Activated T-helper 1 cell treated with anti-CD3 and anti-CD28 coated beads, Interleukin-2, amount 50 U/mL, for 16 hours (primary cell): Measurements from ENCODE around the gene KCNG2.

ENCODE experiments used
- DNase-seq, 2 donors: peaks; one replicate each; pipeline ENCODE4 v3.0.0-alpha.2; 2020; ENCODE audit warnings: low read depth in 1 of 2, low spot score in 1 of 2

KCNG2 gene

DNA sequence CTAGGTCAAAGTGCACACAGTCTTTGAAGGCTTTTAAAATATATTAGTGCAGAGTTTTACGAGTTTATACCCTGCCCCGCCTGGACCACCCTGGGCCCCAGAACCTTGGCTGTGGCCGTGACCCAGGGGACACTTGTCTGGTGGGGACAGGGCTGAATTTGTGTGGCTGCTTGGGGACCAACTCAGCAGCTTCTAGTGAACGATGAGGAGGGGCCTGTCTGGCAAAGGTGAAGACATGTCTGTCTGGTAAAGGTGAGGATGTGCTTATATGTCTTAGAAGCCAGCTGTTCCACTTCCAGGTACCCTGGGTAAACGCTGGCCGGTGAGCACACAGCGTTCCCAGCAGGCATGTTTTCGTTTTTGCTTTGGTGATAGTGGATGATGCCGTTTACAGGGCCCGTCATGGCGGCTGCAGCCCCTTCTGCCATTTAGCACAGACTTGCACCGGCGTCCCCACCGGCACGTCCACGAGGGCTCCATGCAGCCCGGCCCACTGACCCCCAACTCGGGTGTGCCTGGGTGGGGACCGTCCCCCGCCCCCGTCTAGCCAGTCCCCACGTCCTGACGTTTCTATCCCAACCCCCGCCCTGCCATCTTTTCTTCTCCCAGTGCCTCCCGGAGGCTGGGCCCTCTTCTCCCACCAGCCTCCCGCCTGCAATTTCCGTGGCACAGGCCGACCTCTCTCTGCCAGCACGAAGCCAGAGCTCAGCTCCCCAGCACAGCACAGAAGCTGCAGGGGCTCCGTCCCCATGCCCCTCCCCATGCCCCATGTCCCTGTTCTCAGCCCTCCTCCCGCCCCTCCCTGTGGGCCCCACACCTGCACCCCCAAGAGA is 85.9 kb downstream of the KCNG2 start:
- no peak for DNase-seq

- DNase-seq, result no peak
Measured at GRCh38 chr18:79884294-79884962, 86.7 kb downstream of the KCNG2 start.

GRCh38 chr18:79884963-79885728 is 87.4 kb downstream of the KCNG2 start:
- DNase-seq, result no peak

DNA sequence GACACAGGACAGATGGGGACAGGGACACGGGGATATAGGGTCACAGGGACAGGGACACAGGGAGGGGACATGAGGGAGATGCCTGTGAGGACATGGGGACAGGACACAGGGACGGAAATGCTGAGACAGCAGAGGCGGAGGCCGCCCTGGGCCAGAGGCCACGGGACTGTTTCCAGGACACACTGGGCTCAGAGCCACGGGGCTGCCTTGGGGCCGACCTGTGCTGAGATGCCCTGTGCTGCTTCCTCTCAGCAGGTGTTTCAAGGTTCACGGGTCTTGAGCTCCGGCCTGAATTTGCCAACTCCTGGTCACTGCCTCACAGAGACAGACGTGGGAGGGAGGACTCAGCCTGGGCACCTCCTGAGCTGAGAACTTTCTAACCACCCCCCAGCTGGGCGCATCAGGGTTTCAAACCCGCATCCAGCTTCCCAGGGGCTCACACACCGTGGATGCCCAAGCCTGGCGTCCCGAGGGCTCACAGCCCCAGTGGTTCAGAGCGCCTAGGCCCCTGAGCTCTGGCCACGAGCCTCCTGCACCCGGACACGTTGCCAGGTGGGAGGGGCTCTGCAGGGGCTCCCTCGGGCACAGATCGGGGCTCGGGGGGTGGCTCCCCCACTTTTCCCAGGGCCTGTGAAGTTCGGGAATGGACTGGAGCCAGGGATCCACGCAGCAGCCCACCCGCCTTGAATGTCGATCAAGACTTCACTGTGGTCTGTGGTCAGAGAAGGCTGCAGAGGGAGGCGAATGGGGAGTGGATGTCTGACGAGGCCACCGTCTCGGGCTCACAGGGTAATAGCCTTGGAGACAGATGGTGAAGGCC is 89.7 kb downstream of the KCNG2 start:
- DNase-seq, result no peak

DNA sequence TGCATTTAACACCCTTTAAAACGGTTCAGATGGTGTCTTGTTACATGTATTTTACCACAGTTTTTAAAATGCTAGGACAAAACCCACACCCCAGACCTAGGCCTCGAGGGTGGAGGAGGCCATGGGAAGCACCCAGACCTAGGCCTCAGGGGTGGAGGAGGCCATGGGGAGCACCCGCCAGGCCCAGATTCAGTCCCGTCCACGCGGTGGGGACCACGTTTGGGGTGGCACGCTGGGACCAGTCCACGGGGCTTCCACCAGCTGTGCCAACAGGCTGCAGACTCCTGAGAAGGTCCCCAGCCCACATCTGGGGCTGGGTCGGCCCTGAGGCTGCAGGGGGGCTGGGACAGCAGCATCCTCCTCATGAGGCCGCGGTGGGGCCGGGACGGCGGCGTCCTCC is 90.3 kb downstream of the KCNG2 start:
- DNase-seq, result no peak

DNA sequence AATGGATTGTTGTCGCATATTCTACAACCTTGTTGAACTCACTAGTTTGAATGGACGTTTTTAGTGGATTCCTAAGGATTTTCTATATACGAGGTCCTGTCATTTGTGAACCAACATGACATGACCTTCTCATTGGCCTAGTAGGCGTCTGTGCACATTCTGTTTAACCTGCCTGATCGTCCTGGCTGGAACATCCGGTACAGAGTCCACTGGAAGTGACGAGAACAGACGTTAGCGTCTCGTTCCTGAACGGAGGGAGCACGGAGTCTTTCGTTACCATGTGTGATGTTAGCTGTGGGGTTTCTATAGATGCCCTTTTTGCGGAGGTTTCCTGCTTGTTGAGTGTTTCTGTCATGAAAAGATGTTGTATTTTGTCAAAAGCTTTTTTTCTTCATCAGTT is 91.8 kb downstream of the KCNG2 start:
- DNase-seq, result no peak

DNA sequence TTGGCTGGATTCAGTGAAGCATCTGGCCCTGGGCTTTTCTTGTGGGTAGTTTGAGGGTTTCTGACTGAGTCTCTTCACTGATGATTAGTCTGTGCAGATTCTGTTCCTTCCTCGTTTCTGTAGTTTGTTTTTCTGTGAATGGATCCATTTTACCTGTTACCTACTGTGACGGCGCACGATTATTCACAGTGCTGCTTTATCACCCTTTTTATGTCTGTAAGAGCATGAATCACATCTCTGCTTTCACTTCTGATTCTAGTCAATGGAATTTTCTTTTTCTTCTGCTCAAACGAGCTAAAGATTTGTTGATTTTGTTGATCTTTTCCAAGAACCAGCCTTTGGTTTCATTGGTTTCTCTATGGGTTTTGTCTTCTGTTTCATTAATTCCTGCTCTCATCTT is 92.9 kb downstream of the KCNG2 start:
- no peak for DNase-seq

DNA sequence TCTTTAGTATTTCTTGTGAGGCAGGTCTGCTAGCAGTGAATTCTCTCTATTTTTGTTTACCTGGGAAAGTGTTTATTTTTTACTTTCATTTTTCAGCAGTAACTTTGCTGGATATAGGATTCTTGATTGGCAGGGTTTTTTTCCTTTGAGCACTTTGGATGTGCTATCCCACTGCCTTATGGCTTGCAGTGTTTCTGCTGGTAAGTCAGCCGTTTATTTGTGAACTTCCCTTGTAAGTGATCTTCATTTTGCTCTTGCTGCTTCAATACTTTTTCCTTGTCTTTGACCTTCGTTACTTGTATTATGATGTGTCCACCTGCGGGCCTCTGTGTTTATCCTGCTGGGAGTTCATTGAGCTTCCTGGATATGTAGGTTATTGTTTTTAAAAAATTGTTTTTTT is 99.0 kb downstream of the KCNG2 start:
- DNase-seq, result no peak

GRCh38 chr18:79897940-79898625 is 100.3 kb downstream of the KCNG2 start:
- DNase-seq, result no peak

DNA sequence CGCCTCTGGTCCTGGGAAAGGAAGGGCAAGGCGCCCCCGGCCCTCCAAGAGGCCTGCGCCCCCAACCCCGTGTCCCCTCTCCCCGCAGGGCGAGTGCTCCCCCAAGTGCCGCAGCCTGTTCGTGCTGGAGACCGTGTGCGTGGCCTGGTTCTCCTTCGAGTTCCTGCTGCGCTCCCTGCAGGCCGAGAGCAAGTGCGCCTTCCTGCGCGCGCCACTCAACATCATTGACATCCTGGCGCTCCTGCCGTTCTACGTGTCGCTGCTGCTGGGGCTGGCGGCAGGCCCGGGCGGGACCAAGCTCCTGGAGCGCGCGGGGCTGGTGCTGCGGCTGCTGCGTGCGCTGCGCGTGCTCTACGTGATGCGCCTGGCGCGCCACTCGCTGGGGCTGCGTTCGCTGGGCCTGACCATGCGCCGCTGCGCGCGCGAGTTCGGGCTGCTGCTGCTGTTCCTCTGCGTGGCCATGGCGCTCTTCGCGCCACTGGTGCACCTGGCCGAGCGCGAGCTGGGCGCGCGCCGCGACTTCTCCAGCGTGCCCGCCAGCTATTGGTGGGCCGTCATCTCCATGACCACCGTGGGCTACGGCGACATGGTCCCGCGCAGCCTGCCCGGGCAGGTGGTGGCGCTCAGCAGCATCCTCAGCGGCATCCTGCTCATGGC is 101.3 kb downstream of the KCNG2 start:
- no peak for DNase-seq

DNA sequence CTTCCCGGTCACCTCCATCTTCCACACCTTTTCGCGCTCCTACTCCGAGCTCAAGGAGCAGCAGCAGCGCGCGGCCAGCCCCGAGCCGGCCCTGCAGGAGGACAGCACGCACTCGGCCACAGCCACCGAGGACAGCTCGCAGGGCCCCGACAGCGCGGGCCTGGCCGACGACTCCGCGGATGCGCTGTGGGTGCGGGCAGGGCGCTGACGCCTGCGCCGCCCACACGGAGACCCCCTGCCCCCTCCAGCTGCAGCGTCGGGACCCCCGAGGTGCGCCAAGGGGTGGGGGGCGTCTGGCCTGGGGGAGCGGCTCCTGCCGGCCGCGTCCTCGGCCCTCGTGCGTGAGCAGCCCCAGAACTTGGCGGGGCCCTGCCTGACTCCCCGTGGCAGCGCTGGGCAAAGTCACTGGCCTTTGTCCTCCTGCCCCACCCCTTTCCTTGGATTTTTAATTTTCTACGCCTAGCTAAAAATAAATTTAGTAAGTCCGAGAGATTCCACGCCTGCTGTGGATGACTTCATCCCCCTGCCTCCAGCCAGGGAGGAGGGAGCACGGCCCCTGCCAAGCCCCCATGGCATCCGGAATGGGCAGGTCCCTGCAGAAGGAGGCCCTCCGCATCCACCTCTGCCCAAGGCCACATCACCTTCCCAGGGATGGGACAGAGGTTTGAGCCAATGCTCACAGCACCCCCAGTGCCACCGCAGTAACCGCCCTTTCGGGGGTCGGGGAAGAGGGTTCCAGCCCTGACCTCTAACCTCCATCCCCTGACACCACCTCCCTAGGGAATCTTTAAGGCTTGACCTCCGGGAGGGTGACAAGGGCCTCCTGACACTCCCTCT is 102.1 kb downstream of the KCNG2 start:
- no peak for DNase-seq

GRCh38 chr18:79900610-79901570 is 103.2 kb downstream of the KCNG2 start:
- no peak for DNase-seq

- DNase-seq, result no peak
Measured at GRCh38 chr18:79901665-79902064, 103.9 kb downstream of the KCNG2 start.

GRCh38 chr18:79902075-79902474 is 104.3 kb downstream of the KCNG2 start:
- no peak for DNase-seq

DNA sequence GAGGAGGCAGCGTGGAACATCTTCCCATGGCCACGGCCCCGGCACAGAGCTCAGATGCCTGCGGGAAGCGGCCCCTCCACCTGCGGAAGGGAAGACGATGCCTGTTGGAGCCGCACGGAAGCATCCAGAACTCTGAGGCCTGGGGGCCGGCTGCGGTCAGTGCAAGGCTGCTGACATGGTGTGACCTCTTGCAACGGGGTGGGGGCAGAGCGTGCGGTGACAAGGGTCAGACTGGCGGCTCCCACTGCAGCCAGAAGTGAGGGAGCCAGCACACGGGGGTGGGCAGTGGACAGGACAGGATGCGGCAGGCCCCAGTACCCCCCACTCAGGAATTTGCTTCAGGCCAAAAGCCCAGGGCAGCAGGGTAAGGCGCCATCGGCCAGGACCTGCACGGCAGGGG is 104.9 kb downstream of the KCNG2 start:
- DNase-seq, result no peak

DNA sequence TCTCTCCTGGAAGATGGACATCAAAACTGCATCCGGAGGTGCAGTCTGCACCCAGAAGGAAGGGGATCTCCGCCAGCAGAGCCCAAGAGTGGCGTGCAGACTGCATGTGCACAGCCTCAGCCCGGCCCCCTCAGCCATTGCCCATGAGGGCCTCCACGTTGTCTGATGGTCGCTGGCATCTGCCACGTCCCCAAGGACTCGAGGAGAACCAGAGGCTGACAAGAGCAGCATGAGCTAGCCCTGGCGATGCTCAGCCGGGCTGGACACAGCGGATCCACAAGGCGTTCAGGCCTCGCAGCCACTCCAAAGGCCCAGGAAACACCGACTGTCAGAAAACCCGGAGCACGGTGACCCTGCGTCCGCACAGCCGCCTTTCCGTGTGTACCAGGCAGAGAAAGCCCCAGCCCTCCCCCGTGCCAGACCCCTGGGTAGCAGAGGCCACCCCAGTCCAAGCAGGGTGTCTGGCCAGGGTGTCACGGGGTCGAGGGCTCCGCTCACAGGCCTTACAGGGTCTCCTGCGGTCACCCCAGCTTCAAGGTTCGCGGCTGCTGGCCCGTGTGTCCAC is 105.4 kb downstream of the KCNG2 start:
- DNase-seq, result no peak

- no peak for DNase-seq
Measured at GRCh38 chr18:79903787-79904356, 106.1 kb downstream of the KCNG2 start.
